Mesendoderm (in vitro differentiated cells): Measurements from ENCODE around the gene ACBD6.

Source experiments
- DNase-seq: peaks from one replicate; pipeline ENCODE4 v3.0.0; 2013
- H2AK5ac ChIP-seq: 2 replicates; pipeline ENCODE4 v1.6.1; 2013; ENCODE audit warnings: low read length, inconsistent platforms
- H2BK120ac ChIP-seq: 2 replicates; pipeline ENCODE4 v1.6.1; 2013; ENCODE audit warnings: low read depth, mild to moderate bottlenecking, low read length, moderate library complexity, mixed read lengths
- H2BK15ac ChIP-seq: replicated peaks from 2 replicates; pipeline ENCODE4 v1.6.1; 2013; ENCODE audit warnings: low read depth, mild to moderate bottlenecking, moderate library complexity
- H2BK5ac ChIP-seq: 2 replicates; pipeline ENCODE4 v1.6.1; 2013; ENCODE audit warnings: low read length, inconsistent platforms
- H3K18ac ChIP-seq: 2 replicates; pipeline ENCODE4 v1.6.1; 2013; ENCODE audit warnings: mild to moderate bottlenecking, low read length, mixed read lengths
- H3K23ac ChIP-seq: one replicate; pipeline ENCODE4 v1.6.1; 2013; ENCODE audit warnings: low read length
- H3K27ac ChIP-seq: 2 replicates; pipeline ENCODE4 v1.5.1; 2013; ENCODE audit warnings: low read depth, mild to moderate bottlenecking, inconsistent platforms, low read length, moderate library complexity
- H3K27me3 ChIP-seq: 2 replicates; pipeline ENCODE4 v1.6.1; 2013; ENCODE audit warnings: low read length, control low read depth, mild to moderate bottlenecking, inconsistent platforms; ENCODE audit not compliant: insufficient read depth, poor library complexity
- H3K36me3 ChIP-seq: 2 replicates; pipeline ENCODE4 v1.6.1; 2013; ENCODE audit warnings: low read length, inconsistent platforms; ENCODE audit not compliant: control insufficient read depth, insufficient read depth
- H3K4ac ChIP-seq: one replicate; pipeline ENCODE4 v1.6.1; 2013; ENCODE audit warnings: low read depth, mild to moderate bottlenecking, low read length, moderate library complexity
- H3K4me1 ChIP-seq: 2 replicates; pipeline ENCODE4 v1.6.1; 2013; ENCODE audit warnings: low read depth, low read length, inconsistent platforms; ENCODE audit not compliant: control insufficient read depth
- H3K4me2 ChIP-seq: 2 replicates; pipeline ENCODE4 v1.6.1; 2013; ENCODE audit warnings: low read length
- H3K4me3 ChIP-seq: 2 replicates; pipeline ENCODE4 v1.5.1; 2013; ENCODE audit warnings: mild to moderate bottlenecking, low read length
- H3K56ac ChIP-seq: one replicate; pipeline ENCODE4 v1.6.1; 2013; ENCODE audit warnings: low read length
- H3K79me1 ChIP-seq: 2 replicates; pipeline ENCODE4 v1.6.1; 2013; ENCODE audit warnings: low read length, inconsistent platforms
- H3K79me2 ChIP-seq: 2 replicates; pipeline ENCODE4 v1.6.1; 2013; ENCODE audit warnings: mild to moderate bottlenecking, low read length; ENCODE audit not compliant: control insufficient read depth, insufficient read depth
- H3K9ac ChIP-seq: 2 replicates; pipeline ENCODE4 v1.6.1; 2013; ENCODE audit warnings: low read length, inconsistent platforms
- H4K5ac ChIP-seq: one replicate; pipeline ENCODE4 v1.6.1; 2013; ENCODE audit warnings: low read length
- H4K8ac ChIP-seq: one replicate; pipeline ENCODE4 v1.6.1; 2013; ENCODE audit warnings: low read depth, mild to moderate bottlenecking, control low read depth, low read length, moderate library complexity
- WGBS: extraction: QIAGEN DNeasy Blood & Tissue Kit; methylation state at CpG from one replicate; pipeline ENCODE4 v1.1.7; 2013; ENCODE audit warnings: low lambda C conversion rate, missing lambda C conversion rate; ENCODE audit not compliant: insufficient coverage; ENCODE audit errors: extremely low coverage; 5-methylcytosine and 5-hydroxymethylcytosine counted together

Gene ACBD6

DNA sequence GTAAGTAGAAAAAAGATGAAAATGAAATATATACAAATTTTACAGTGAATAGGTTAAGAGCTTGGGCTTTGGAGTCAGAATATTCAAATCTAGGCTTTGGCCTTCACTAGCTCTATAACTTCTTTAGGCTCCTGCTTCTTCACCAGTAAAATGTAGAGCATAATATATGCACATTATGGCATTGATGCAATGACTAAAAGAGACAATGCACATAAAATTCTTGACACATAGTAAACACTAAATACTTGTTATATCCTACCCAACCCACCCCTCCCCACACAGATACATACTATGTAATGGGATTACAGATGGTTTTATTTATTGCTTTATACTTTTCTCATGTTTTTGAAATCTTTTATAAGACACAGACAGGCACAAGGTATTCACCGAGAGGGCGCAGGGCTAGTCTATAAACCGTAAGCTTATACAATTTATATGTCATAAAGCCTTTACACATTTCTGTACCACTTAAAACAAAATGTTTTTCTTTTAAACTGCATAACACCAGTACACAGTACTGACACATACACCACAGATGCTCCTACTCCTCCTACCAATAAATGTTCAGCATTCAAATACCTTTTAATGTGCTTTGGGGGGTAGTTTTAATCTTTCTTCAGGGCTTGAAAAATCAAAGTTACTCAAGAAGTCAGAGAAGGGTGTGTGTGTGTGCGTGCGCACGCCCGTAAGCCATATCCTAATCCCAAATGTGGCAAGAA is 109.8 kb downstream of the ACBD6 start:
- H3K4me2 ChIP-seq = no peak overlapping the region
- H2BK5ac ChIP-seq = no peak overlapping the region
- H3K79me2 ChIP-seq = no peaks in the 10 kb centered on the region
- H3K4ac ChIP-seq = no peak overlapping the region
- no peak overlapping the region for H2BK15ac ChIP-seq
- H3K18ac ChIP-seq = no peak overlapping the region
- H3K23ac ChIP-seq = no peak overlapping the region
- H3K4me1 ChIP-seq = no peaks in the 10 kb centered on the region
- H2BK120ac ChIP-seq = no peak overlapping the region
- H3K56ac ChIP-seq = no peak overlapping the region
- no peak overlapping the region for H3K27ac ChIP-seq
- no peak overlapping the region for H4K8ac ChIP-seq
- no peak for DNase-seq
- H3K79me1 ChIP-seq = no peaks in the 10 kb centered on the region
- H4K5ac ChIP-seq = no peak overlapping the region
- H2AK5ac ChIP-seq = no peak overlapping the region
- H3K9ac ChIP-seq = no peak overlapping the region
- no peaks in the 10 kb centered on the region for H3K36me3 ChIP-seq
- no peak overlapping the region for H3K4me3 ChIP-seq
- no CpG with 5 or more reads among the region's 7 CpGs for WGBS
- H3K27me3 ChIP-seq = no peaks in the 10 kb centered on the region

DNA sequence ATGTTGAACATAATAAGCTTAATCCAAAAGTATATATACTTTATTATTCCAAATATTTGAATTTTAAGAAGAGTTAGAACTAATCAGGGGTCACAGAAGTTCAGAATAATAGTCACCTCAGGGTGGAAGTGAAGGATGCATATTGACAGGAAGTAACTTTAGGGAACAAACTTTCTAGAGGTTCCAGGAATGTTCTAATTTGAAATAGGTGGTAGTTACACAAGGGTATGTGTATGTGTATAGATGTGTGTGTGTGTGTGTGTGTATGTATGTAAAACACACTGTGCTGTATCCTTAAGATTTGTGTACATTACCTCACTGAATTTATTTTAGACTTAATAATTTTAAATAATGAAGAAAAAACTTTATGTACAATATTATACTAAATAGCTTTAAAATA is 110.4 kb downstream of the ACBD6 start:
- Histone ChIP-seq H3K27me3 (no peaks in the 10 kb centered on the region), H2BK15ac (no peak overlapping the region), H2AK5ac (no peak overlapping the region), H3K18ac (no peak overlapping the region), H3K79me2 (no peaks in the 10 kb centered on the region), H3K4ac (no peak overlapping the region), H2BK5ac (no peak overlapping the region), H3K4me1 (no peaks in the 10 kb centered on the region), H3K4me2 (no peak overlapping the region), H3K79me1 (no peaks in the 10 kb centered on the region), H4K5ac (no peak overlapping the region), H2BK120ac (no peak overlapping the region), H3K4me3 (no peak overlapping the region), H4K8ac (no peak overlapping the region), H3K56ac (no peak overlapping the region), H3K23ac (no peak overlapping the region), H3K36me3 (no peaks in the 10 kb centered on the region), H3K27ac (no peak overlapping the region), H3K9ac (no peak overlapping the region)
- DNase-seq = no peak

DNA sequence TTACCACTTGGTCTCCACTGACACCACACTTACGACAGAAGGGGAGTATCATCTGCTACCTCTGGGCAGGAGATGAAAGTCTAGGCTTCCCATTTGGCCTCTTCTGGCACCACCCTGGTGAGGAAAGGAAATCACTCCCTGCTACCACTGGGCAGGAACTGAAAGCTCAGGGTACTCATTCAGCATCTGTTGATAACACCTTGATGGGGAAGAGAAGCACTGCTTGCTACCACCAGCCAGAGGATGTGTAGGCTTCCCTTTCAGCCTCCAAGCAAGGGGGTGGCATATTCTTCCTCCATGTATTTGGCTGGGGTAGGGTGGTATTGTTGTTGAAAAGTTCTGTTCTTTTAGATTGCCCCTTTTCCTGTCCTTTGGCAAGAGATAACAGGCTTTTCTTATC is 115.0 kb downstream of the ACBD6 start:
- no peak overlapping the region for H3K4ac ChIP-seq
- no peaks in the 10 kb centered on the region for H3K4me1 ChIP-seq
- H3K18ac ChIP-seq = no peak overlapping the region
- no peak overlapping the region for H3K56ac ChIP-seq
- no peaks in the 10 kb centered on the region for H3K36me3 ChIP-seq
- H2BK120ac ChIP-seq = no peak overlapping the region
- H2BK15ac ChIP-seq = no peak overlapping the region
- no peak overlapping the region for H3K27ac ChIP-seq
- H3K4me3 ChIP-seq = no peak overlapping the region
- no peaks in the 10 kb centered on the region for H3K79me1 ChIP-seq
- no peak overlapping the region for H4K8ac ChIP-seq
- no peaks in the 10 kb centered on the region for H3K27me3 ChIP-seq
- H3K9ac ChIP-seq = no peak overlapping the region
- no peak for DNase-seq
- H2BK5ac ChIP-seq = no peak overlapping the region
- no CpG with 5 or more reads among the region's 1 CpG for WGBS
- no peak overlapping the region for H3K4me2 ChIP-seq
- no peak overlapping the region for H2AK5ac ChIP-seq
- H3K23ac ChIP-seq = no peak overlapping the region
- H4K5ac ChIP-seq = no peak overlapping the region
- H3K79me2 ChIP-seq = no peaks in the 10 kb centered on the region

DNA sequence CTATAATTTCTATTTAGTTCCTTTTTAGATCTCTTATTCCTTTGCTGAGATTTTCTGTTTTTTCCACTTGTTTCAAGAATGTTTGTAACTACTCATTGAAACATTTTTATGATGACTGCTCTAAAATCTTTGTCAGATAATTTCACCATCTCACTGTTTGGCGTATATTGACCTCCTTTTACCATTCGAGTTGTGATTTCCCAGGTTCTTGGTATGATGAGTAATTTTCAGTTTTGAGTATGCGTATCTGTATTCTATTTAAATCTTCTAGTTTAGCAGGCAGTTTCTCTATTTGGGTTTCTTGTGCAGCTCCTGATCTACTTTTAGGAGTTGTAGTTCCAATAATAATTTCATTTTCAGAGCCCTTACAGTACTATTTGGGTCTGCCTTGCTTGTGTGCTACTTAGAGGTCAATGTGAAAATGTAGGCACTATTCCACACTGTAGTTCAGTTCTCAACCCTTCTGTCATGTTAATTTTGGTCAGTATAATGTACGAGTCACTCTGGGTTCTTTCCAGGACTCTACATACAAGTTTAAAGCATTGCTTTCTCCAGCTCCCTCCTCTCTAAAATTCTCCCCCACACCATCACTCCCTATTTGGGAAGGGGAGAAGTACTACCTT is 115.5 kb downstream of the ACBD6 start:
- Histone ChIP-seq H2BK120ac (no peak overlapping the region), H3K79me1 (no peaks in the 10 kb centered on the region), H3K4me1 (no peaks in the 10 kb centered on the region), H3K18ac (no peak overlapping the region), H4K8ac (no peak overlapping the region), H2BK15ac (no peak overlapping the region), H3K4ac (no peak overlapping the region), H4K5ac (no peak overlapping the region), H3K79me2 (no peaks in the 10 kb centered on the region), H3K36me3 (no peaks in the 10 kb centered on the region), H3K9ac (no peak overlapping the region), H3K4me3 (no peak overlapping the region), H3K4me2 (no peak overlapping the region), H3K27ac (no peak overlapping the region), H2BK5ac (no peak overlapping the region), H3K27me3 (no peaks in the 10 kb centered on the region), H3K56ac (no peak overlapping the region), H3K23ac (no peak overlapping the region), H2AK5ac (no peak overlapping the region)
- WGBS = no CpG with 5 or more reads among the region's 4 CpGs
- no peak for DNase-seq

DNA sequence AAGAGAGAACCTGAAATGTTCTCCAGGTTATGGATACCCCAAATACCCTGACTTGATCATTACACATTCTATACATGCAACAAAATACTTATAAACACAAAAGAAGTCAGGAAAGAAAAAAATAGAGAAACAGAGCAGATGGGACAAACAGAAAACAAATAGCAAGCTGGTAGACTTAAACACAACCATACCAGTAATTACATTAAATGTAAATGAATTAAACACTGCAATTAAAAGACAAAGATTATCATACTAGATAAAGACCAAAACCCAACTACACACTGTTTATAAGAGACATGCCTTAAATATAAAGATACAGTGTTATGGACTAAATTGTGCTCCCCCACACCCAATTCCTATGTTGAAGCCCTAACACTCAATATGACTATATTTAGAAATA is 117.2 kb downstream of the ACBD6 start:
- H3K79me1 ChIP-seq = no peaks in the 10 kb centered on the region

More for the DNA sequence above, 117.2 kb downstream of the ACBD6 start:
- no peak overlapping the region for H2BK15ac ChIP-seq
- no peak overlapping the region for H3K9ac ChIP-seq
- H3K23ac ChIP-seq = no peak overlapping the region
- no peak overlapping the region for H4K5ac ChIP-seq
- no peaks in the 10 kb centered on the region for H3K27me3 ChIP-seq
- H3K4ac ChIP-seq = no peak overlapping the region
- H3K4me2 ChIP-seq = no peak overlapping the region
- H4K8ac ChIP-seq = no peak overlapping the region
- no peaks in the 10 kb centered on the region for H3K79me2 ChIP-seq
- no peak overlapping the region for H3K4me3 ChIP-seq
- no peaks in the 10 kb centered on the region for H3K4me1 ChIP-seq
- no peak overlapping the region for H3K27ac ChIP-seq
- H2AK5ac ChIP-seq = no peak overlapping the region
- H3K36me3 ChIP-seq = no peaks in the 10 kb centered on the region
- DNase-seq = no peak
- no peak overlapping the region for H3K18ac ChIP-seq
- no peak overlapping the region for H3K56ac ChIP-seq
- no peak overlapping the region for H2BK120ac ChIP-seq
- H2BK5ac ChIP-seq = no peak overlapping the region
